Natural killer cell (primary cell): ENCODE data around the gene CMIP. TPM values are rescaled to one million over a fixed set of nuclear protein-coding genes. Genes with fewer than 3 reads are reported as not detected.

Experiments
- ATAC-seq, 3 donors: fragments of 150-1000 bp in 2 of 3; fragments of 200-7000 bp in 1 of 3; cut with Tn5 transposase; 1 replicate in 1 of 3; 2 replicates in 2 of 3; pipeline ENCODE4 v1.10.0; 2021; ENCODE audit warnings: mild to moderate bottlenecking in 2 of 3, moderate library complexity in 2 of 3
- DNase-seq, 2 donors: peaks; one replicate each; pipeline versions ENCODE4 v3.0.0 to v3.0.0-alpha.2; 2013 to 2021; ENCODE audit warnings: mixed read lengths in 1 of 2
- H3K27ac ChIP-seq: one replicate; pipeline ENCODE4 v1.5.1; 2013; ENCODE audit warnings: mild to moderate bottlenecking, low read length
- H3K27me3 ChIP-seq: one replicate; pipeline ENCODE4 v1.6.1; 2013; ENCODE audit warnings: low read length; ENCODE audit not compliant: control insufficient read depth, insufficient read depth
- H3K36me3 ChIP-seq: one replicate; pipeline ENCODE4 v1.6.1; 2013; ENCODE audit warnings: low read length; ENCODE audit not compliant: control insufficient read depth, insufficient read depth
- H3K4me1 ChIP-seq: one replicate; pipeline ENCODE4 v1.6.1; 2013; ENCODE audit warnings: low read length; ENCODE audit not compliant: control insufficient read depth, insufficient read depth
- H3K4me3 ChIP-seq: one replicate; pipeline ENCODE4 v1.5.1; 2013; ENCODE audit warnings: low read length
- H3K9me3 ChIP-seq: one replicate; pipeline ENCODE4 v1.6.1; 2013; ENCODE audit warnings: low read length; ENCODE audit not compliant: control insufficient read depth, insufficient read depth
- H3K27ac Mint-ChIP-seq, 2 donors: one replicate each; pipeline ENCODE4 v1.8.0; 2022; ENCODE audit warnings: mild to moderate bottlenecking in 2 of 2, mixed read lengths in 2 of 2, moderate library complexity in 1 of 2
- H3K27me3 Mint-ChIP-seq, 2 donors: one replicate each; pipeline ENCODE4 v1.8.0; 2022; ENCODE audit warnings: low read depth in 2 of 2, mixed read lengths in 2 of 2
- H3K36me3 Mint-ChIP-seq: one replicate; pipeline ENCODE4 v1.8.0; 2022; ENCODE audit warnings: mixed read lengths
- H3K4me1 Mint-ChIP-seq, 2 donors: one replicate each; pipeline ENCODE4 v1.8.0; 2022; ENCODE audit warnings: mixed read lengths in 2 of 2
- H3K4me3 Mint-ChIP-seq: one replicate; pipeline ENCODE4 v1.8.0; 2022; ENCODE audit warnings: mild to moderate bottlenecking, moderate library complexity, mixed read lengths
- H3K9me3 Mint-ChIP-seq, 2 donors: one replicate each; pipeline ENCODE4 v1.8.0; 2022; ENCODE audit warnings: mixed read lengths in 2 of 2
- CTCF ChIP-seq: fragments of 200-600 bp; IDR thresholded peaks from one replicate; pipeline ENCODE4 v1.8.0; 2022; ENCODE audit warnings: antibody characterized with exemption
- whole genome bisulfite sequencing: methylation state at CpG from one replicate; pipeline ENCODE4 v1.1.7; 2013; ENCODE audit warnings: missing lambda C conversion rate; ENCODE audit not compliant: insufficient coverage; 5-methylcytosine and 5-hydroxymethylcytosine counted together
- intact Hi-C: fragments of 100-400 bp; cut with micrococcal nuclease; formaldehyde crosslinking; loops from one replicate; pipeline ENCODE4 v1.14.2; 2022
- total RNA-seq, 4 donors: library from RNA; stranded (reverse); fragments of 120-200 nt in 1 of 4; gene quantifications; one replicate each; pipeline versions ENCODE4 v1.2.3 to v1.2.4, GENCODE V29; 2013 to 2022

The CMIP gene
- total RNA-seq, 3 donors from 2014 or later (not counting 1 experiment from before 2014, with no cell fraction given): 88.2 to 115 (median 91.5) TPM

DNA sequence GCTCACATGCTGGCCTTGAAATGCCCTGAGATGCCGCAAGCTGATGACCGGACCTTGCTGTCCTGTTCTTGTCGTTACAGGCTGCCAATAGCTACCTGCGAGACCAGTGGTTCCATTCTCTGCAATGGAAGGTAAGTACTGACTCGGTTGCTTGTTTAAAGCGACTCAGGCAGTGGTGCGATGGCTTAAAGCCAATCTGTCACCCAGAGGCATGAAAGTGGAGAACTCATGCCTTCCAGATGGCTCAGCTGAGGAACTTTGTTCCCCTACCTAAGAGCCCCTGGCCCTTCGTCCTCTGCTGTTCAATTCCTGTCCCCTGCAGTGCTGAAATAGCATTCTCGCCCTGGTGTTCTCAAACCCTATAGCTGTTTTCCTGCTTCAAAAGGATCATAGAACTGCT, 176.2 kb downstream of the CMIP start:
- no peak for DNase-seq
- Histone ChIP-seq H3K36me3 (peaks cover 23% of the 10 kb centered on the region), H3K4me3 (no peak overlapping the region), H3K9me3 (no peaks in the 10 kb centered on the region), H3K27me3 (no peaks in the 10 kb centered on the region), H3K27ac (no peak overlapping the region), H3K4me1 (peaks cover 26% of the 10 kb centered on the region)
- 97% methylated on average over 9 of the region's 9 CpGs for WGBS
- Mint-ChIP-seq H3K27ac (peak overlapping the region in 1 of 2 donors; percentile 59), H3K36me3 (no peaks in the 10 kb centered on the region), H3K9me3 (no peaks in the 10 kb centered on the region), H3K4me1 (peaks cover 6 to 17% of the 10 kb centered on the region in 2 donors), H3K27me3 (no peaks in the 10 kb centered on the region), H3K4me3 (no peak overlapping the region)
- TF ChIP-seq CTCF: no peak
- ATAC-seq: no peak
- intact Hi-C loops: loop anchor here (5.0 kb wide), 1 partner anchor 253 kb away; no protein-coding TSS in a partner anchor

GRCh38 chr16:81621496-81621895, 176.9 kb downstream of the CMIP start:
- H3K4me3 ChIP-seq: no peak overlapping the region
- Mint-ChIP-seq H3K27me3 (no peaks in the 10 kb centered on the region), H3K36me3 (no peaks in the 10 kb centered on the region), H3K9me3 (no peaks in the 10 kb centered on the region), H3K4me1 (peaks cover 6 to 12% of the 10 kb centered on the region in 2 donors), H3K4me3 (no peak overlapping the region), H3K27ac (peak overlapping the region in 1 of 2 donors; percentile 19)
- H3K27ac ChIP-seq: no peak overlapping the region
- H3K4me1 ChIP-seq: peaks cover 21% of the 10 kb centered on the region
- DNase-seq (no peak), ATAC-seq (no peak)
- TF ChIP-seq CTCF: no peak
- intact Hi-C loops: loop anchor here (5.0 kb wide), 1 partner anchor 254 kb away; no protein-coding TSS in a partner anchor
- no peaks in the 10 kb centered on the region for H3K27me3 ChIP-seq
- WGBS: 94% methylated on average over 8 of the region's 8 CpGs
- peaks cover 23% of the 10 kb centered on the region for H3K36me3 ChIP-seq
- H3K9me3 ChIP-seq: no peaks in the 10 kb centered on the region

GRCh38 chr16:81623365-81624102, 178.9 kb downstream of the CMIP start:
- H3K4me3 Mint-ChIP-seq: no peak overlapping the region
- WGBS: 89% methylated on average over 5 of the region's 5 CpGs
- DNase-seq (peak; percentile 37 to 81), ATAC-seq (peak; percentile 66 to 70 (median 69))
- peak; percentile 64 for TF ChIP-seq CTCF
- peak overlapping the region in 1 of 2 donors; percentile 56 for H3K27ac Mint-ChIP-seq
- Histone ChIP-seq H3K36me3 (peaks cover 16% of the 10 kb centered on the region), H3K4me3 (no peak overlapping the region), H3K4me1 (peaks cover 8% of the 10 kb centered on the region), H3K9me3 (no peaks in the 10 kb centered on the region), H3K27ac (no peak overlapping the region), H3K27me3 (no peaks in the 10 kb centered on the region)
- H3K9me3 Mint-ChIP-seq: no peaks in the 10 kb centered on the region
- no peaks in the 10 kb centered on the region for H3K27me3 Mint-ChIP-seq
- H3K36me3 Mint-ChIP-seq: no peaks in the 10 kb centered on the region
- intact Hi-C loops: loop anchor here (1.0 to 5.0 kb wide), 2 partner anchors 100 to 256 kb away; no protein-coding TSS in a partner anchor
- H3K4me1 Mint-ChIP-seq: no peaks in the 10 kb centered on the region
